ENCODE measurements around the gene FGGY. TPM values are rescaled to one million over a fixed set of nuclear protein-coding genes. Genes with fewer than 3 reads are reported as not detected.

The FGGY gene
- total and polyA plus RNA-seq, 2 donors (not counting 3 experiments of a cell fraction or from before 2014, with no cell fraction given), result 5.6 to 6.4 TPM

- H3K9me1 ChIP-seq (replicated peaks; ENCODE audit: control insufficient read depth, extremely low read depth, insufficient read depth, low read length), result no peaks in the 10 kb centered on the region
- H3K36me3 ChIP-seq (ENCODE audit: control insufficient read depth in 2 of 2, extremely low read depth in 1 of 2, insufficient read depth in 2 of 2, low read length in 2 of 2), result no peaks in the 10 kb centered on the region
- no peaks in the 10 kb centered on the region for H3K27me3 ChIP-seq (ENCODE audit: control insufficient read depth in 2 of 2, insufficient read depth in 2 of 2, low read length in 2 of 2)
- no peaks in the 10 kb centered on the region for H3K79me2 ChIP-seq (ENCODE audit: control insufficient read depth, insufficient read depth, low read length)
- dilution Hi-C loops (cut with MboI; ENCODE audit: extremely low pct_ligation_motif_present, low sequenced_read_pairs) (no loop called here), intact Hi-C loops (cut with micrococcal nuclease) (no loop called here)
- H3K9ac ChIP-seq (replicated peaks; ENCODE audit: extremely low read depth, insufficient read depth, low read length), result no peak overlapping the region
- POLR2A ChIA-PET, result no interaction called here
- CTCF ChIA-PET, result interaction anchor here (0.5 to 4.5 kb wide), 3 partner anchors 11 to 1250 kb away, joined by 3 to 17 read pairs (median 3); no protein-coding TSS in a partner anchor
- H3K4me1 ChIP-seq (ENCODE audit: control insufficient read depth, extremely low read depth, insufficient read depth, low read length), result peaks cover 10% of the 10 kb centered on the region
- H4K20me1 ChIP-seq (replicated peaks; ENCODE audit: control insufficient read depth, extremely low read depth, insufficient read depth, low read length), result no peaks in the 10 kb centered on the region
- H3K9me3 ChIP-seq (replicated peaks; ENCODE audit: control insufficient read depth, insufficient read depth, low read length), result no peaks in the 10 kb centered on the region
- BruUV-seq (replicated peaks), result no TSS peak
- no peak overlapping the region for H3K27ac ChIP-seq (ENCODE audit: insufficient read depth, low read depth, low read length)
- H3K4me2 ChIP-seq (ENCODE audit: insufficient read depth, low read length), result no peak overlapping the region
- no peak for TF ChIP-seq CTCF (IDR thresholded peaks at IDR 0.05; ENCODE audit: extremely low read depth in 1 of 2, insufficient read depth in 1 of 2, low read depth in 1 of 2, low read length in 2 of 2)
- no peak for TF ChIP-seq MAX (IDR thresholded peaks at IDR 0.05; ENCODE audit: insufficient read depth, insufficient read length)
- no peak for TF ChIP-seq JUN (IDR thresholded peaks at IDR 0.05; ENCODE audit: borderline replicate concordance, insufficient read depth, insufficient read length, low read depth)
- no peak overlapping the region for H3K4me3 ChIP-seq (replicated peaks in 1 of 3; ENCODE audit: insufficient read depth in 1 of 3, low read depth in 1 of 3, low read length in 3 of 3)
- DNase-seq (ENCODE audit: low read depth, low spot score), result no peak
- H2AFZ ChIP-seq (ENCODE audit: low read depth, low read length), result no peak overlapping the region
- no peak for FAIRE-seq
Observed at GRCh38 chr1:59765011-59765730, 468.3 kb downstream of the FGGY start.

Data from endothelial cell of umbilical vein (primary cell).